ENCODE results near the gene RNU11. TPM values are rescaled to one million over a fixed set of nuclear protein-coding genes. Genes with fewer than 3 reads are reported as not detected.

RNU11 gene
- not detected for total RNA-seq

DNA sequence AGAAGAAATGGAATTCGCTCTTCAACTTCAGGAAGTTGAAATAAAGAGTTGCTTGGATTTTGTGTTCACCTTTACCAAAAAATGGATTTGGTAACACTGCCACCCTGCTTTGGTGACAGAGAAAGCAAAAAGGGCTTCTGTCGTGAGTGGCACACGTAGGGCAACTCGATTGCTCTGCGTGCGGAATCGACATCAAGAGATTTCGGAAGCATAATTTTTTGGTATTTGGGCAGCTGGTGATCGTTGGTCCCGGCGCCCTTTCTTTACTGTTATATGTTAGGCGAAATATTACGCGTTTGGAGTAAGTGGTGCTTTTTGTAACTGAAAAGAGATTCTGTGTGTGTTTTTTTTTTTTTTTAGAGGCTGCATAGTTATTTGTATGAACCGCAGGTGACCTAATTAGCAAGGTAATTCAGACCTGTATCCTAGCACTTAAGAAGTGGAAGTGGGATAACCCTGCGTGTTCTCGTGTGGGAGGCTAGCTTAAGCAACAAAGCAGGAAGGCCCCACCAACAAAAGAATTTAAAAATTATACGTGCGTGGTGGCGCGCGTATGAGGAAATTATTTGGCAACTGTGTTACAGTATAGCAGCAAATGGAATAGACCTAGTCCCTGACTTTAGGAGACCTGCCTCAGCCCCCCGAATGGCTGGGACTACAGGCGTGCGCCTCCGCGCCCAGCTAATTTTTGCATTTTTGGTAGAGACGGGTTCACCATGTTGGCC lies at the start of gene RNU11:
RNU11 (plus strand) TSS at position 127 of the 725 bp plus-strand sequence.
- Mint-ChIP-seq H3K36me3 (ENCODE audit: insufficient read depth) (no peaks in the 10 kb centered on the region), H3K4me3 (peak within 1 kb of the TSS; percentile 88), H3K4me1 (ENCODE audit: low read depth) (peaks cover 21% of the 10 kb centered on the region), H3K9me3 (no peaks in the 10 kb centered on the region), H3K27me3 (ENCODE audit: low read depth) (no peaks in the 10 kb centered on the region)
- DNase-seq (peak; percentile 85), ATAC-seq (peak; percentile 78 to 79)

DNA sequence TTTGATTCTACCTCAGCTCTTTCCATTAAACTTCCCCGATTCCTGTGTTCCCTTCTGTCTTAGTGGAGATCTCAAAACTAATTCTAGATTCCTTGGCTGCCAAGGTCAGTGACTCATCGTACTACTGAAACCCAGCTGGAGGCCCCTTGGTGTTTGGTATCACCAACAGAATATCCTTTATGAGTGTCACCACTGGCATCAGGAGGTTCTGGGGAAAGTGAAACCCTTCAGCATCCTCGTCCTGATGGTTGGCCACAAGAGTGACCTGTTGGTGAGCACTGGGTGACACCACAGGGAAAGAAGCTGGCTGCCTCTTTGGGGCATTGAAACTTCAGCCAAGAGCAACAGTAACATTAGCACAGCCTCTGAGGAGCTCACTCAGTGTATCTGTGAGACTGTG lies 46.7 kb upstream of the RNU11 start:
- Mint-ChIP-seq H3K36me3 (ENCODE audit: insufficient read depth) (peaks cover 21% of the 10 kb centered on the region), H3K27me3 (ENCODE audit: low read depth) (no peaks in the 10 kb centered on the region), H3K4me3 (no peak overlapping the region), H3K4me1 (ENCODE audit: low read depth) (no peaks in the 10 kb centered on the region), H3K9me3 (no peaks in the 10 kb centered on the region)
- DNase-seq: no peak
- peak; percentile 48 to 52 for ATAC-seq

DNA sequence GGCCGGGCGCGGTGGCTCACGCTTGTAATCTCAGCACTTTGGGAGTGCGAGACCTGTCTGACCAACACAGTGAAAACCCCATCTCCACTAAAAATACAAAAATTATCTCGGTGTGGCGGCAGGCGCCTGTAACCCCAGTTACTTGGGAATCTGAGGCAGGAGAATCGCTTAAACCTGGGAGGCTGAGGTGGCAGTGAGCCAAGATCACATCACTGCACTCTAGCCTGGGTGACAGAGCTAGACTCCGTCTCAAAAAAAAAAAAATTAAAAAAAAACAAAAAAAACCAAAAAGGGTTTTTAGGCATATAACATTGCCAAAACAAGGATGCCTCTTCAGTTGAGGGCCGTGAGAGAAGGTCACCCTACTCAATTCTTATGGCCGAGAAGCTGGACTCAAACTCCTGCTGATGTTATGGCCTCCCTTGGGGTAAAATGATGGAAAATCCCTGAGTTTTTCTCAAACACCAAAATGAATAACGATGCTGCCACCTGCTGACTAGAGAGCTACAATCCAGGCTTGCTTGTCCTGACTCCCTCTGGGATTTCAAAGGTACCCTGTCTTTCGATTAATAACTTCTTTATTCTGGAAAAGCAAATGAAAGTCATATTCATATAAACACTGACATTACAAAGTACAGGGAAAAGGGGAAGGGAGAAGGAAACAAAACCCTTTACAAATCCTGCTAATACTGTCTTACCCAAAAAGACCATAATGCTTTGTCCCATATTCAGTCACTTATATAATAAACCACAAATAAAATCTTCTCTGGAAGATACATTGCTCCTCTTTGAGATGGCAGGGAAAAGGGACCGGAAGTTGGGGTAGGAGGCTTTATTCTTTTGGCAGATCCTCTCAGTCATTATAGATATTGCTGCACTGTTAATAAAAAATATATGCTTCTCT lies 45.6 kb upstream of the RNU11 start:
- no peaks in the 10 kb centered on the region for H3K27me3 Mint-ChIP-seq (ENCODE audit: low read depth)
- no peaks in the 10 kb centered on the region for H3K9me3 Mint-ChIP-seq
- H3K4me1 Mint-ChIP-seq (ENCODE audit: low read depth): no peaks in the 10 kb centered on the region
- ATAC-seq (no peak), DNase-seq (no peak)
- peaks cover 21% of the 10 kb centered on the region for H3K36me3 Mint-ChIP-seq (ENCODE audit: insufficient read depth)
- no peak overlapping the region for H3K4me3 Mint-ChIP-seq

- Mint-ChIP-seq H3K9me3 (no peaks in the 10 kb centered on the region), H3K36me3 (ENCODE audit: insufficient read depth) (peaks cover 21% of the 10 kb centered on the region), H3K4me1 (ENCODE audit: low read depth) (no peaks in the 10 kb centered on the region), H3K27me3 (ENCODE audit: low read depth) (no peaks in the 10 kb centered on the region), H3K4me3 (no peak overlapping the region)
- no peak for DNase-seq
- no peak for ATAC-seq
Measured at GRCh38 chr1:28604411-28604810, 44.0 kb upstream of the RNU11 start.

GRCh38 chr1:28604962-28605361 lies 43.4 kb upstream of the RNU11 start:
- no peaks in the 10 kb centered on the region for H3K4me1 Mint-ChIP-seq (ENCODE audit: low read depth)
- DNase-seq (no peak), ATAC-seq (no peak)
- no peaks in the 10 kb centered on the region for H3K27me3 Mint-ChIP-seq (ENCODE audit: low read depth)
- peaks cover 23% of the 10 kb centered on the region for H3K36me3 Mint-ChIP-seq (ENCODE audit: insufficient read depth)
- H3K9me3 Mint-ChIP-seq: no peaks in the 10 kb centered on the region
- H3K4me3 Mint-ChIP-seq: no peak overlapping the region

DNA sequence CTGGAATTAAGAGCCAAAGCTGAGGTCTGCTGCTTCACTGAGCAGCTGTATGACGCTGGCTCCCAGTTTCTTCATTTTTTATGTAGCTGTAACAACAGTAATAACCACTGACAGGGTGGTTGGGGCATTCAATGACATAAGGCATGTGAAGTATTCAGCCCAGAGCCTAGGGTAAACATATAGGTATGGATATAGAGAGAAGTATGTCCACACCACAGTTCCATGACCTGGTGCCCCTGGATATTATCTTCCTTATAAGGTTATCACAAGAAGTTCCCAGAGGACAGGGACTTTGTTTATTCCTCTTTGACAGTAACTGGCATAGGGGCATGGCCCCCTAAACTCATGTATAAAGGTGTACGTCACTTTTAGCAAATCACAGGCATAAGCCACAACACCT lies 41.6 kb upstream of the RNU11 start:
- no peaks in the 10 kb centered on the region for H3K27me3 Mint-ChIP-seq (ENCODE audit: low read depth)
- DNase-seq: no peak
- ATAC-seq: no peak
- H3K9me3 Mint-ChIP-seq: no peaks in the 10 kb centered on the region
- H3K36me3 Mint-ChIP-seq (ENCODE audit: insufficient read depth): peaks cover 20% of the 10 kb centered on the region
- no peak overlapping the region for H3K4me3 Mint-ChIP-seq
- H3K4me1 Mint-ChIP-seq (ENCODE audit: low read depth): no peaks in the 10 kb centered on the region

DNA sequence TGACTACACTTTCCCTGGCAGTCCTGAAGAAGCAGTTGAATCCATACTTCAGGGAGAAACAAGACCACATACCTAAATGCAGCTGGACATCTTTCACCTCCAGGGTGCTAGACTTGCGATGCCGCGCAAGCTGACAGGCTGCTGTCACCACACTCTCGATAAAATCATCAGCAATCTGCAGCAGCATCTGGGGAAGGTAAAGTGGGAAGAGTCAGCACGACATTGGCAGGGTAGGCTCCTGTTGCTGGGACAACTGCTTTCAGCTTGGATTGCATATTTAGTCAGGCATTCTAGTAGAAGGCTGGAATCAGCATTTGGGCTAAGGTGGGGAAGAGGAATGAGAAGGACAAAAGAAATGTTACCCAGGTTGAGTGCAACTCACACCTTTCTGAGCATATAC lies 35.2 kb upstream of the RNU11 start:
- Mint-ChIP-seq H3K9me3 (no peaks in the 10 kb centered on the region), H3K4me3 (no peak overlapping the region), H3K36me3 (ENCODE audit: insufficient read depth) (peaks cover 24% of the 10 kb centered on the region), H3K4me1 (ENCODE audit: low read depth) (no peaks in the 10 kb centered on the region), H3K27me3 (ENCODE audit: low read depth) (no peaks in the 10 kb centered on the region)
- no peak for DNase-seq
- no peak for ATAC-seq

GRCh38 chr1:28631713-28632112 lies 16.7 kb upstream of the RNU11 start:
- ATAC-seq (no peak), DNase-seq (no peak)
- Mint-ChIP-seq H3K9me3 (no peaks in the 10 kb centered on the region), H3K4me3 (no peak overlapping the region), H3K4me1 (ENCODE audit: low read depth) (peaks cover 6% of the 10 kb centered on the region), H3K27me3 (ENCODE audit: low read depth) (no peaks in the 10 kb centered on the region), H3K36me3 (ENCODE audit: insufficient read depth) (peaks cover 3% of the 10 kb centered on the region)

DNA sequence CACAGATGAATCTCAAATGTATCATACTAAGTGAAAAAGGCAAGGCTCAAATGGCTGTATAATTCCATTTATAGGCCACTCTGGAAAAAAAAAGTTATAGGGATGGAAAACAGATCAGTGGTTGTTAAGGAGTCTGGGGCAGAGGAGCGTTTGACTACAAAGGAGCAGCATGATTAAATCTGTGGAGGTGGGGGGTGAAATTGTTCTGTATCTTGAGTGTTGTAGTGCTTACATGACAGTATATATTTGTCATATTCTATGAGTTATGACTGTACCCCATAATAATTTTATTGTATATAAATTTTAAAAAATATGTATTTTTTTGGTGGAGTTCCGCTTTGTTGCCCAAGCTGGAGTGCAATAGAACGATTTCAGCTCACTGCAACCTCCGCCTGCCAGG lies 15.8 kb upstream of the RNU11 start:
- H3K27me3 Mint-ChIP-seq (ENCODE audit: low read depth): no peaks in the 10 kb centered on the region
- no peaks in the 10 kb centered on the region for H3K9me3 Mint-ChIP-seq
- no peak overlapping the region for H3K4me3 Mint-ChIP-seq
- H3K36me3 Mint-ChIP-seq (ENCODE audit: insufficient read depth): peaks cover 3% of the 10 kb centered on the region
- ATAC-seq: no peak
- DNase-seq: no peak
- peaks cover 7% of the 10 kb centered on the region for H3K4me1 Mint-ChIP-seq (ENCODE audit: low read depth)

DNA sequence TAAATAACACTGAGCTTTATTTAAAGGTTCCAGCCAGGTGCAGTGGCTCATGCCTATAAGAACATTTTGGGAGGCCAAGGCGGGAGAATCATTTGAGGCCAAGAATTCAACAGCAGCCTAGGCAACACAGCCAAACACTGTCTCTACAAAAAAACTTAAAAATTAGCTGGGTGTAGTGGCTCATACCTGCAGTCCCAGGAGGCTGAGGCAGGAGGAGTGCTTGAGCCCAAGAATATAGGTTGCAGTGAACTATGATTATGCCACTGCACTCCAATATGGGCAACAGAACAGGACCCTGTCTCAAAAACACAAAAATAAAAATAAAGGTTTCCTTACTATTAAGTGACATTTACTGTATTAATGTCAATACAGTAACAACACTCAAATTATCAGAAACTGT lies 7.6 kb upstream of the RNU11 start:
- ATAC-seq (no peak), DNase-seq (peak; percentile 9)
- peak overlapping the region; percentile 98 for H3K4me3 Mint-ChIP-seq
- no peaks in the 10 kb centered on the region for H3K27me3 Mint-ChIP-seq (ENCODE audit: low read depth)
- H3K36me3 Mint-ChIP-seq (ENCODE audit: insufficient read depth): peaks cover 2% of the 10 kb centered on the region
- no peaks in the 10 kb centered on the region for H3K9me3 Mint-ChIP-seq
- peaks cover 37% of the 10 kb centered on the region for H3K4me1 Mint-ChIP-seq (ENCODE audit: low read depth)

GRCh38 chr1:28642056-28642846 lies 6.1 kb upstream of the RNU11 start:
- peaks cover 38% of the 10 kb centered on the region for H3K4me1 Mint-ChIP-seq (ENCODE audit: low read depth)
- no peaks in the 10 kb centered on the region for H3K9me3 Mint-ChIP-seq
- DNase-seq: no peak
- peaks cover 2% of the 10 kb centered on the region for H3K36me3 Mint-ChIP-seq (ENCODE audit: insufficient read depth)
- H3K4me3 Mint-ChIP-seq: peak overlapping the region; percentile 98
- peak; percentile 24 to 37 for ATAC-seq
- H3K27me3 Mint-ChIP-seq (ENCODE audit: low read depth): no peaks in the 10 kb centered on the region

DNA sequence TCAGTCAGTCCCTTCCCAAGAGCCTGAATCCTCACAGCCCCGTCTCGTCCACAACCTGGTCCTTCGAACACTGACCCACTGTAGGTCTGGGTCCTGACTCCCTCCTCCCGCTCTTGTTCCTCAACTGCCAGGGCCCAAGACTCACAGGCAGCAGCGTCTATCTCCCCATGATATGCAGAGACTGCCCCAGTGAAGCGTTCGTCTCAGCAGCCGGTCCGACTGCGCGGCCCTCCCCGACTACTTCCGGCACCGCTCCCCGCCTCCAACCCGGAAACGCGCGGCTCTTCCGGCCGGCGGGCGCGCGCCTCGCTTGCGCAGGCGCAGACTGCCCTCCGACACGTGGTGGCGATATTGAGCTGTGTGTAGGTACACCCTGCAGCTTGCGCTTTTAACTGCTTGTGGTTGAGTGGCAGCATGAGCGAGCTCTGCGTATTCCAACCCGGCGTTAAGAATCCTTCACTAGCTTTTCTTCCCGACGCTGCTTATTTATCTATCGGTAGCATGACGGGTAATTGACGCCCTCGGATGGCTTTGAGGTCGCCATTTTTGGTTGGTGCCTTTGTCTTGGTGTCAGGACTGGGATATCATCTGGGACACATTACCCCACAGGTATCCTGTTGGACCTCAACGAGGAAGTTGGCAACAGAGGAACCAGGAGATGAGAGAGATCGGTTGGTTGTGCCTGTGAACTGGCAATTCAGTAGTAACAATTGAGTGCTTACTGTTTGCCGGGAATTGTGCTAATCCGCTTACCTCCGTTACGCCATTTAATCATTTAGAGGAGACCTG lies 5.4 kb upstream of the RNU11 start, which contains the start of gene TAF12:
TAF12 (minus strand) TSS at position 221 of the 789 bp plus-strand sequence. CDS start 20,986 bp downstream, outside the sequence.
- H3K9me3 Mint-ChIP-seq: no peaks in the 10 kb centered on the region
- peak within 1 kb of the TSS; percentile 98 for H3K4me3 Mint-ChIP-seq
- H3K4me1 Mint-ChIP-seq (ENCODE audit: low read depth): peaks cover 43% of the 10 kb centered on the region
- ATAC-seq (peak; percentile 91), DNase-seq (peak; percentile 90)
- no peaks in the 10 kb centered on the region for H3K27me3 Mint-ChIP-seq (ENCODE audit: low read depth)
- H3K36me3 Mint-ChIP-seq (ENCODE audit: insufficient read depth): peaks cover 2% of the 10 kb centered on the region

GRCh38 chr1:28644494-28644893 lies 3.9 kb upstream of the RNU11 start:
- ATAC-seq: no peak
- no peak for DNase-seq
- Mint-ChIP-seq H3K9me3 (no peaks in the 10 kb centered on the region), H3K4me3 (peak overlapping the region; percentile 98), H3K4me1 (ENCODE audit: low read depth) (peaks cover 46% of the 10 kb centered on the region), H3K36me3 (ENCODE audit: insufficient read depth) (peaks cover 2% of the 10 kb centered on the region), H3K27me3 (ENCODE audit: low read depth) (no peaks in the 10 kb centered on the region)

Measured in activated T-cell treated with anti-CD3 and anti-CD28 coated beads, Interleukin-2, amount 50 U/mL, for 4 hours (primary cell).